HG03066 (cell line): ENCODE data around the gene BAIAP2.

Source experiments
- ATAC-seq: cut with Tn5 transposase; IDR thresholded peaks from one replicate; pipeline ENCODE4 v1.9.1; 2021; ENCODE audit warnings: low read depth; ENCODE audit not compliant: unreplicated experiment

BAIAP2 gene

DNA sequence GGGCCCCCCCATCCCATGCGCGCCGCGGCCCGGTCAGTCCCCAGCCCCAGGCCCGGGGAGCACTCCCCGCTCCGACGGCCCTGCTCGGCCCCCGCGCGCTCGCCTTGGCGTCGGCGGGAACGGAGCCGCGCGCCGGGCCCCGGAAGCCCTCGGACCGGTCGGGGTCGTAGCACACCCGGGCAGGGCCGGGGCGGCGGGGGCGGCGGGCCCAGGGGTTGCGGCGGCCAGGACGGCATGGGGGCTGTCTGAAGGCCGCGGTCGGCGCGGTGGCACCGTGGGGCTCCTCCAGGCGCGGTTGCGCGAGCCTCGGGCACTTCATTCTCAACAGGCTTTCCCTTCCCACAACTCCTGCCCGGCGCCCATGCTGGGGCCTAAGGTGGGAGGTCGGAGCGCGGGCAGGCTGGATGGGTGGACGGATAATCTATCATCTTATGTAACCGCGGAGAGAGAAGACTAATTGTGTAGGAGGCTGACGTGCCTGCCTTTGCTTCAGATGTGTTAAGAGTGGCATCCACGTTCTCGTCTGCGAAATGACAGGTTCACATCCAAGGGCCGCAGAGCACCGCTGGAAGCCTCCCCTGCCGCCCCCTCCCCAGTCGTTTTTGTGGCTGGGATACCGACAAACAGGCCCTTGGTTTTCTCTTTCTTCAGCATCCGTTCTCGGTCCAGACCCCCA is 708 bp downstream of the BAIAP2 start:
- no peak for ATAC-seq

GRCh38 chr17:81036197-81036941 is 1.4 kb downstream of the BAIAP2 start:
- no peak for ATAC-seq

DNA sequence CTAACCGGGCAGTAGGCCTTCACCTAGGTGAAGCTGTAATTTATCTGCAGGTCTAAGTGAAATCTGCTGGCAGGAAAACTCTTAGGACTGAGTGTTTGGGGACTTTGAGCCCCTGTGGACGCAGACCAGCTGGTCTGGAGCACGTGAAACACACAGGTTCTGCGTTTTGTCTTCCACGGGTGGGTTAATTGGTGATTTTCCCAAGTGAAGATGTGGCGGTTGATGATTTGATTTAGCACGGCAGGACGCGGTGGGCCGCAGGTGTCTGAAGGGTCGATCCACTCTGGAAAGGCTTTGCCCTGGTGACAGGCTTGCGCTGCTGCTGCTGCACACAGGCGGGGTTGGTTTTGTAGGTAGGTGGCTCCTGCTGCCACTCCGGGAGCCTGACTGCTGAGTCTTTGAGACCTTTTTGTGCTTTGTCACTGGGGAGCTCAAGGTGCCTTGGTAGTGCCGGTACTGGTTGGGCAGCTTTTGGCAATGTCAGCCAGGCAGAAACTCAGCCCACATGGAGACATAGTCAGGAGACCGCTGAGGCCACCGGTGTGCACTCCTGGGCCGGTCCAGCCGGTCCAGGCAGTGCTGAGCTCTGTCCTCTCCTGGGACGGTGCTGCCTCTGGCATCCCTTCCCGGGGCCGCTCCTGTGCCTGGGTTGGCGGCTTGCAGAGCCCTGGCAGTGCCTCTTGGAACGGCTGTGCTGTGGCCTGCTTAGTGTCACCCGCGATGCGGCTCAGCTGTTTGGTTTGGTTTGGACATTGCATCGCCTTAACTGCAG is 2.3 kb downstream of the BAIAP2 start:
- no peak for ATAC-seq

GRCh38 chr17:81037798-81038733 is 3.1 kb downstream of the BAIAP2 start:
- ATAC-seq = no peak

DNA sequence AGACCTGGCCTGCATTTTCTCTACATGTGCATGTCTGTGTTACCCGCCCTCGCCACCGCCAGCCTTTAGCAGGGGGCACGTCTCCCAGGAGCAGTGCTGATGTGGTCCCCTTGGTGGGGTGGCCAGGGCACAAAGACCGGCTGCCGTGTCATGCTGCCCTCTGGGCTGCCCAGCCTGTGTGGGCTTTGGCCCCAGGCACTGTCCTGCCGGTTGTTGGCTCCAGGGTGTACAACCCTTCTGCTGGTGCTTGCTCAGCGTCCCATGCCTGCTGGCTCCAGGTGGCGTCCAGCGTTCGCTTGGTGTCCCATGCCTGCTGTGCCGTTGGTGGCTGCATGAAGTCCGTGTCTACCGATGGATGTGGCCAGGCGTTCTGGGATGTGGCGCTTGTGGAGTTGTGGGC is 4.1 kb downstream of the BAIAP2 start:
- ATAC-seq = no peak

DNA sequence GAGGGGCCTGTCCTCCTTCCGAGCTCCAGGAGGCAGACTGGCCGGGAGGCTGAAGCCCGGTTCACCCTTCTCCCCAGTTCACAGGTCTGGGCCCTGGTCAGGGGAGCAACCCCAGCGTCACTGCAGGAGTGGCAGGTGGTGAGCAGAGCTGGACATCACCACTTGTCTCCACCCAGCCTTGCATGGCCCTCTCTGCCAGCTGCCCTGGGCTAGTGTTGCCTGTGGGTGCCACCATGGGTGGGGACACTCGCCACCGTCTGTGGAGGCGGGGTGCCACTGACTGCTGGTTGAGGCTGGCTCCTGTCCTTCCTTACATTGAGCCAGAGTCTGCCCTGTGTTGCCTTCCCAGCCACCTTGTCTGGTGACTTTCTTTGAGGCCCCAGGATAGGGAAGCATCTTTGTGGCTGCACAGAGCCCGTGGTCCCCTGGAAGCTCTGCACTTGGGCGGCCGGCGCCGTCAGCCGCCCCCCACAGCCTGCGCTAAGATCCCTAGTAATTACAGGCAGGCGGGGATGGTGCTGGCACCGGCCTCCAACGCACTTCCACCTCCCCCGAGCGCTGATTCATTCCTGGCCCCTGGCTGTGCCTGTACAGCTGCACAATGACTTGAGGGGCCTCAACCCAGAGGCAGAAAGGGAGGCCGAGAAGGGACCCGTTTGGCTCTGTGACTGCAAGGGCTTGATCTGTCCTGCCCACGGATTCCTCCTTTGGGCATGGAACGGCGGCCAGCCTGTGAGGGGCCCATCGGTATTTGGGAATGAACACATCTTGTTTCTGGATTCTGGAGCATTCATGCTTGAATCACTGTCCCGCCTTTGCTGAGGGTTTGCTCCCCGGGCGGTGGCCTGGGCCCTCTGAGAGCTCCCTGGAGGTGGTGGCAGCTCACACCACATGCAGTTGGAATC is 5.2 kb downstream of the BAIAP2 start:
- no peak for ATAC-seq

- no peak for ATAC-seq
Observed at GRCh38 chr17:81040791-81041337, 5.9 kb downstream of the BAIAP2 start.

GRCh38 chr17:81042606-81043005 is 7.7 kb downstream of the BAIAP2 start:
- no peak for ATAC-seq

- ATAC-seq = no peak
Observed at GRCh38 chr17:81043319-81043724, 8.4 kb downstream of the BAIAP2 start.

- ATAC-seq = no peak
Observed at GRCh38 chr17:81043725-81044427, 8.9 kb downstream of the BAIAP2 start.

DNA sequence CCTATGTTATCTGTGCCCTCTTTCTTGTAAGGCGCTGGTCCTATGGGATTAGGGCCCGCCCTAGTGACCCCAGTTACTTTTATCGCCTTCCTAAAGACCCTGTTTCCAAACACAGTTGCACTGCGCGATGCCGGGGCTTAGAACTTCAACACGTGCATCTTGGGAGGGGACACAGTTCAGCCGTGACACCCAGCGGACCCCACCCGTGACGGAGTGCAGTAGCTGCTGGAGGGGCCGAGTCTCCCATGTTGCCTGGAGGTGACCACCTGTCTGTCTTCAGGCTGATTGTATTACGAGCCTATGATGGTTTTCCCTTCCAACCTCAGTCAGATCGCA is 9.4 kb downstream of the BAIAP2 start:
- no peak for ATAC-seq

GRCh38 chr17:81044764-81045589 is 10.0 kb downstream of the BAIAP2 start:
- no peak for ATAC-seq

GRCh38 chr17:81045590-81046095 is 10.7 kb downstream of the BAIAP2 start:
- ATAC-seq = no peak

- no peak for ATAC-seq
Observed at GRCh38 chr17:81046132-81046769, 11.3 kb downstream of the BAIAP2 start.

- ATAC-seq = no peak
Observed at GRCh38 chr17:81046770-81047359, 11.9 kb downstream of the BAIAP2 start.

- ATAC-seq = no peak
Observed at GRCh38 chr17:81048827-81049371, 13.9 kb downstream of the BAIAP2 start.
